Stimulated activated CD8-positive, alpha-beta memory T cell treated with anti-CD3 and anti-CD28 coated beads, Interleukin-7, amount 100 ng/mL, for 1 hour (primary cell): ENCODE data around the gene DLGAP1.

ENCODE experiments used
- DNase-seq, 2 donors: peaks; one replicate each; pipeline ENCODE4 v3.0.0-alpha.2; 2020; ENCODE audit warnings: low read depth in 2 of 2

The DLGAP1 gene

DNA sequence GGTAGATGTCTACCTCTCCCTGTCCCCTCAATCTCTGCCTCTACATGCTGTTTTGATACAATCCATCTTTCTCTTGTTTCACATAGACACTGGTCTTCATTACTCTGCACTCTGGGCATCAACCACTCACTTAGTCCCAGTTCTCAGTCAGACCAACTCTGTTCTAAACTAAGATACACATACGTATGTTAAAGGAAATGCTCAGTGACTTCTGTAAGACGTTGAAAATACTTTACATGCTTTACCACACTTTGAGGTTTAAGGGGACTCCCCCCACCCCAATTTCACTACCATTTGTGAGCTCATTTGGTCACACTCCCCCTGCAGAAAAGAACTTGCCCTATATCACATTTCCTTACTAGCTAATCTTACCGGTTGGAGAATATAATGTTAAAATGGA, 507.7 kb downstream of the DLGAP1 start:
- DNase-seq: no peak

DNA sequence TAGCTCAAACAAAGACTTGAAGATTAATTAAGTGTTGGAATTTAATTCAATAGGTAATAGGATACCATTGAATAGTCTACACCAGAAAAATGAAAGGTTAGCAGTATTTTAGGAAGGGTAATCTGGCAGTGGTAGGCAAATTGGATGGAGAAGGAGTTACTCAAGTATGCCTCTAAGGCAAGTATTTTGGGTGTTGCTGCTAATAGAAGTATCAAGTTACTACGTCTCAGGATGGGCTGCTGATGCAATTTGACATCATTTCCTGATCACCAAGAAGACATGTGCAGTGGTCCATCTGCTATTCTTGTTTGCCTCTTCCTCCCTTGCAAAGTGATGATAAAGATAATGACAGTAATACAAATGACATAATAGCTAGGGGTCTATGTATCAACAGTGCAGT, 519.8 kb downstream of the DLGAP1 start:
- no peak for DNase-seq

DNA sequence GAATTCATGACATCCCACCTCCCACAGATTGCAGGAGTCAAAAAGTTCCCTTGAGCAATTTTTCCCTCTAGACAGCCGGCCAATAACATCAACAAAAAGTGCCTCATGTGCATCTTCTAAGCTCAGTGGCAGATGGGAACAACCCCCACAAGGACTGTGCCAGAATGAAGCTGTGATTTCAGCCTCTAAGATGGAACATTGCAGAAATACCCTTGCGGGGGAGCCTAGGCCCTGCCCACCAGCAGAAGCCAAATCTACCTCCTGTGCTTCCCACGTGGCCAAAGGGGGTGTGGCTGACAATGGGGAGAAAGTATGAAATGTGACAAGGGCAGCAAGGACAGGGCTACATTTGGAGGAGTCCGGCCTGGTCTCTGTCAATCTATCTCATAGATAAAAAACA, 522.8 kb downstream of the DLGAP1 start:
- DNase-seq: no peak

DNA sequence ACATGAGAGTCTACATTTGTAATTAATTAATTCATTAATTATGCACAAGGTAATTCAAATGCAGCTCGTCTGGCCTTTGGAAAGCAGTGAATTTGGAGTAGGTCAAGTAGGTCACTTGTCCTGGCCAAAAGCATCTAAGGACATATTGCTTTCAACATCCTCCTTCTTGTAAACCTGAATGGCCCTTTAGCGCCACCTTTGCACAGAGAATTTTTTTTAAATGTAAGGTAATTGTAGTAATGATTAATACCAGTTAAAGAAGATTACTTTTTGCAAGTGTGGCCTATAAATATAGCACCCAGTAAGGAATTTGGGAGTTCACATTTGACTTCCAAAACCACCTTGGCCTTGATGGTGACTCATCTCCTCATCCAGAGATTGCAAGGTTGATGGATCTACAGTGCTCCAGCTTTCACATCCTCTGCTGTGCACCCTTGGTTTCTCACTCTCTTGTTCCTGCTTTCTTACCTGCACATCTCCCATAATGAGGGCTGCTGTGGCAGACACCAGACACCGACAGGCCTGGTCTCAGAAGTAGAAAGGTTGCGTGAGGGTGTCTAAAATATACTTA, 523.5 kb downstream of the DLGAP1 start:
- no peak for DNase-seq

DNA sequence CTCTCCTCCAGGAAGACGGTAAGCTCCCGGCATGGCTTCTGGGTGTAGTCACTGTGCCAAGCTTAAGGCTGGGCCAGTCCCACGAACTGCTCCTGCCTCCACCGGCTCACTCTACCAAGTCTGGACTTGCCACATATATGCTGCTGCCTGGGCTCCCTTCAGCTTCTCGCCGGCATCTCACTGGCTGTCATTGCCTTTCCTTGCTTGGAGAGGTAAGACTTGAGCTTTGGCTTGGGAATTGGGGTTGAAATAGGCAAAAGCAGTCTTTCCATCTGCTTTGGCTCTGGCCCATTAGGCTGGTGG, 524.1 kb downstream of the DLGAP1 start:
- DNase-seq: no peak

DNA sequence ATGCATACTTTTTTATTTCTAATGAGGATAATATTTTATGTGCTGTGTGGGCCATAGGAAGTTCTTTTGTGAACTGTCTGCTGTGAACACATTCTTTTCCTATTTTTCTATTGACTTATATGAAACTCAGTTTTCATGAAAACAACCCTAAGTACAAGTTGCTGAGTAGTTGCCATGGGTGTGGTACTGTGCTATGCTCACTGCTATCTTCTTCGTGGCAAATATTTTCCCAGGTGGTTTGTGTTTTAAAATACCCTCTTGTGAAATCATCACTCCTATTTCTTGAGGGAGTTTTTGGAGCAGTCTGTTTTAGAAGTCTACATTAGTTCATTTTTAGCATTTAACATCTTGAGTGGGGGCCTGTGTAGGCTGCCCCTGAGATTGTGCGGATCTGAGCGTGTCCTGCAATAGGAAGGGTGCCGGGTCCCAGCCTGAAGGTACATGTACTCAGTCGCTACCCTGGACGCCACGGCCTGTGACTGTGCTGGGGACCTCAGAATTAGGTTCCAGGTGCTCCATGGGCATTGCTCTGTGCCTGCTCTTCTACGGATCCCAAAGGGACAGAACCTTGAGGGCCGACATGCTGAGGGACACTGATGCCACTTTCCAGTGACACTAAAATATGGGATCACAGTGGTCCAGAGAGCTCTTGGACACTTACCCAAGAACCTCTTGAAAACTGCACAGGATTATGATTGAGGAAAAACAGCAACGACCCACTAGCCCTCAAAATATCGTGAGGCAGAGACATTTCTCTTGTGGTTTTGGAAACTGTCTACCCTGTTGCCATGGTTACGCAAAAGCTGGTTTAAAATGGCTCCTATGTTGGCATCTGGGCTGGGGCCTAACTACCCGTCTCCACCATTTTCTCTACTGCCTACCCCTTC, 524.7 kb downstream of the DLGAP1 start:
- DNase-seq: no peak

DNA sequence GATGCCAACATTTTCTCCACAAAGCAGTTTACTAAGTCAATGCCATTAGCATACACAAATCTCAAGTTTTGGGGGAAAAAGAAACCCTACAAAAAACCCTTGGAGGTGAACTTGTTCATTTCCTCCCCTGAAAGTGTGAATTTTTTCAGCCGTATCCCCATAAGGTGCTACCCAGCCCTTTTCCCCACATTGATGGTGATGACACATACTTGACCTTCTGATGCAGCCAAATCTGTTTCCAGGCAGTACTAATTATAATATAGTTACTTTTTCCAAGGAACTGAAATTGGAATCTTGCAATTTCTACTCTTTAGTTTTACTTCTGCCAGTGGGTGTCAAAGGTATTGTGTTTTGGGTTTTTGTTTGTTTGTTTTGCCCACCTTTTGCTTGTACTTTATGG, 530.7 kb downstream of the DLGAP1 start:
- DNase-seq: no peak

DNA sequence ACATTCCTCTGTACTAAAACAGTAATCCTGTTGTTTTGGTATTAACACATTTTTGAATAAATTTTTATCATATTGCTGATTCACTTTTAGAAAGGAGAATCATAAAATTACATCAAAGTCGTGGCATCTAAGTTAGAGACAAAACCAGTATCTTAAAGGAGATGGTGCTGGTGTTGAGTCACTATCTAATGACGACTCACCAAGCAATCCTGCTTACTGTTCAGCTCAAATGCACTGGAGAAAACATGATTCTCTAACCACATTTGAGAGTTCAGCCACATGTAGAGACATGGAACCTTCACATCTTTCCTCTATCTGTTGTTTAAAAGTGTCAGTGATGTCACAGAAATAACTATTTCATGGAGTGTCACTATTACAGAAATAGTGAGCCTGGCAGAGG, 531.4 kb downstream of the DLGAP1 start:
- DNase-seq: no peak

DNA sequence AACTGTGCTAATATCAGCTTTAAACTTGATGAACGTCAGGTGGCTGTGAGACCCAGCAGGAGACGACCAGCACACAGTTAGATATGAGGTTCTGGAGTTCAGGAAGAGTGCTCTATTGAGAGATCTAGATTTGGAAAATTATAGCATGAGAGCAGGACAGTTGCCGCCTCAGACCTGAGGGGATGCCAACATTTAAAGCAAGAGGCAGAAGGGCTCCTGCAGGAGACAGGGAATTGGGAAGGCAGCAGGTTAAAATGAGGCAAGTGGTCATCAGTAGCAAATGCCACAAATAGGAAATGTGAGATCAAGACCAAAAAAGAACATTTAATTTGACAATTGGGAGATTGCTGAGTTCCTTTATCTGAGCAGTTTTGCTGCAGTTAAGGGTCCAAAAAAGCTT, 533.3 kb downstream of the DLGAP1 start:
- no peak for DNase-seq

DNA sequence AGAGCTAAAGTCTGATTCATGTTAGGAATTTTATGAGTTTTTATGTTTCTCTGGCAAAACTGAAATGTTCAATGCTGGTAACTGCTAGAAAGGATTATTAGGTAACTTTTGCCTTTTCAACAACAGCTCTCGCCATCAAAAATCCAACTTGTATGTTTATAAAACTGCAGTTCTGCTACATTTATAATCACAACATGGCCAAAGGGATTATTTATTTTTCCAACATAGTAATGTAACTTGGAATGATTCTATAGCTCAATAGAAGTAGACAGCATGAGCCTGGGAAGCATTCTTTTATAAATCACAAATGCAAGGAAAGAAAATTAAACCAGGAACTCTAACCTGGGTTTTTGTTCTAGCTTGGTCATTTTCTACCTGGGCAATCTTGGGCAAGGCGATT, 534.3 kb downstream of the DLGAP1 start:
- no peak for DNase-seq

DNA sequence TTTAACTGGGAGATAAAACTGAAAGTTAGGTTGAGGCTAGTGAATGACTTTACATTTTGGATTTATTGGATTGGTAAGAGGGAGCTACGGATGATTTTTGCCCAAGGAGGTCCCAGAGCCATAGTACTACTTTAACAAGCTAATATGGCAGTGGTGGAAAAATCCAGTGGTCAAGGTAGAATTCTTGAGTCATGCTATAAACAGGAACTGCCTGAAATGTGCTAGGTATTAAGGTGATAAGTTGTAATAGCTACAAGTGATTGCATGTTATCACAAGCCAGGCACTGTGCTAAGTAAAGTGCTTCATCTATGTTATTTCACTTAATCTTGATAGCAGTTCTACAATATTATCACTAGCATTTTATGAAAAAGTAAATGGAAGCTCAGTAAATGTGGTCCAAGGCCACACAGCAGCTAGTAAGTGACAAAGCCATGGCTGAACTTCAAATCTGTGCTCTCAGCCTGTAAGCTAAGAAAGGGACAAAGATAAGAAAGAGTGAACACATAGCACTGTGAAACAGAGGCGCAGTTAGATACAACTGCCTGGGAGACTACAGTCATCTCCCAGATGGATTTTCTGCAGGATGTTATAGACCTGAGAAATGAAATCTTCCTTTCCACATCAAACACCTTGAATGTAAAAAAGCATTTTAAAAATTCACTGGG, 535.6 kb downstream of the DLGAP1 start:
- no peak for DNase-seq

DNA sequence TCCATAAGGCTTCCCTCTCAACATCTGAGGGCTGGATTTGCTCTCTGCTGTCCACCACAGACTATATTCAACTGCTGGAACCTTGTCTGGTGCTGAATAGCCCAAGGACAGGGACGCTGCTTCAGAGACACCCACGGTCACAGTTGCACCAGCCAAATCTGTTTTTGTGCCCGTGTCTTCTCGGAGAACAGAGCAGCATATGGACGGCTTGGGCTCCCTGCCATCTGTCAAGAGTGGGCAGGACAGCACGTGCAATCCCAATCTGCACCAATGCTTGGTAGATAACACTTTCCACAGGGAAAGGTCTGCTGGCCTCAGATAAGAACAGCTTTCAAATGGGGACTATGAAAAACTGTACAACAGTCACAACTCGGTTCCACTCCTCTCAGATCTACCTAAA, 539.0 kb downstream of the DLGAP1 start:
- DNase-seq: no peak

DNA sequence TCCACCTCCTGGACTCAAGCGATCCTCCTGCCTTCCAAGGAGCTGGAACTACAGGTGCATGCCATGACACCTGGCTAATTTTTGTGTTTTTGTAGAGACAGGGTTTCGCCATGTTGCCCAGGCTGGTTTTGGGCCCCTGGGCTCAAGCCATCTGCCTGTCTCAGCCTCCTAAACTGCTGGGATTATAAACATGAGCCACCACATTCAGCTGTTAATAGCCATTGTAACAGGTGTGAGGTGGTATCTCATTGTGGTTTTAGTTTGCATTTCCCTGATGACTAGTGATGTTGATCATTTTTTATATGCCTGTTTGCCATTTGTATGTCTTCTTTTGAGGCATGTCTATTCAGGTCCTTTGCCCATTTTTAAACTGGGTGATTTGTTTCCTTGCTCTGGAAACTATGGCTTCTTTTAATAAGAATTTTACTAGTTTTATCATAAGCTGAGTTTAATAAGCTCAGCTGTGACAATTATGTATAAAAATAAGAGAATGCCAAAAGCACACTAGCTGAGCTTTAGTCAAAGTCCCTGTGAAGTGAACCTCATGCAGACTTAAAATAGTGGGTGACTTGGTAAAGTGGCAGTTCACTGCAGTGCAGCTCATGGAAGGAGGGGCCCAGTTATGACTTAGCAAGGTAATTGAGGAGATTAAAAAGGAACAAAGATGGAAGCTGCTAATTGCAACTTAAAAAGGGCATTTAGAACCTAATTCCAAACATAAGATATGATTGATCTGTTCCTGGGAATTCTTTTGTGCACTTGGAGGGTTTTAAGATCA, 540.1 kb downstream of the DLGAP1 start:
- no peak for DNase-seq

DNA sequence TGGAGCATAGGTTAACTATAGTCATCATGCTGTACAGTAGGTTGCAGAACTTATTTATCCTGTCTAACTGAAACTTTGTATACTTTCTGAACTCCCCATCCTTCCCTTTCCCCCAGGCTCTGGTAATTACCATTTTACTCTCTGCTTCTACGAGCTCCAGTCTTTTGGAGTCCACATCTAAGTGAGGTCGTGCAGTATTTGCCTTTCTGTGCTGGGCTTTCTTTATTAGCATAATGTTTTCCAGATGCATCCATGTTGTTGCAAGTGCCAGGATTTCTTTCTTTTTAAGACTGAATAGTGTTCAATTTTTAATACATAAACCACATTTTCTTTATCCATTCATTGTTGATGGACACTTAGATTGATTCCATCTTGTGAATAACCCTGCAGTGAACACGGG, 541.0 kb downstream of the DLGAP1 start:
- no peak for DNase-seq

DNA sequence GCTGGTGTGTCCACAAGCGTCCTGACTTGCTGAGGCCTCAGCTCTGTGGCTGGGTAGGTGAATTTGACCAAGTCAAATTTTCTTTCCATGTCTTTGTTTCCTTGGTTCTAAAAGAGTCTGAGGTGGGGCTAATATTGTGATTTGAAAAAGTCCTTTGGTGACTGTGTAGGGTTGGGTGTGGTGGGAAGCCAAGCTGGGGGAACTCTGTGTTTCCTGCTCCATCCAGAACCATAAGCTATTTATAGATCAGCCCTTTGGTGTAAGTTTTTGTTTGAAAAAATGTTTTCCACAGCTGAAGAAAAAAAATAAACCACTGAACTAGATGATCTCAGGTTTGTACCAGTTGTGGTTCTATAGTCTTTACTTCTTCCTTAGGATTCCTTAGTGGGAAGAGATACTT, 542.4 kb downstream of the DLGAP1 start:
- DNase-seq: no peak

DNA sequence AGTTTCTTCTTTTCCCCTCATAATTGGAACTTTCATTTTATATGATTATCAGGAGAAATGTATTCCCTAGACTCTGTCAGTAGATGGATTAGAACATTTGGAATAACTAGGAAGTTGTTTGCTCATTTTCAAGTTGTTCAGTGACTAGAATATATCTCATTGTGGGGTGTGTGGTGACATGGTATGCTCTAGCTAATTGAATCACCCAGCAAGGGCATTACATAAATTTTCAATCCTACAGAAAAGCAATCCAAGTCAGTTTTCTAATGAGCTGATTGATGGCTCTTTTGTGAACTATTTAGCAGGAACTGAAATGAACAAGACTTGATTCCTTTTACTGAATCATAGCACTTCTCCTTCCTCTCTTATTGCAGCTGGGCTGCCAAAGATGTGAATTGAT, 543.7 kb downstream of the DLGAP1 start:
- DNase-seq: no peak

DNA sequence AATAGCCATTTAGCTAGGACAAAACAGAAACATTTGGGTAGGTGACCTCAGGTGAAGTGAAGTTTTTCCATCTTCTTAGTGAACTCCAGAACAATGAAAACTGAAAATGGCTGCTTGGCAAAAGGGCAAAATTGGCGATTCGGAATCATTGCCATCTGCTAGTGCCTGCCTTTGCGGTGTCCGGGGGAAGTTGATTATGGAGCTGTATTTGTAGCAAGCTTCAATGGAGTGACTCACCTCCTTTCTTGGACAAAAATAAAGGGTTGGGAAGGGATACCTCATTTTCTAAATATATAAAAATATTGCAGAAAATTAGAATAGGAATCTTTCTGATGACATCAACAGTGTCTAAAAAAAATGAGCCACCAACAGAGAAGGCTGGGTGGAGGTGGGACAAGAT, 544.6 kb downstream of the DLGAP1 start:
- DNase-seq: no peak

DNA sequence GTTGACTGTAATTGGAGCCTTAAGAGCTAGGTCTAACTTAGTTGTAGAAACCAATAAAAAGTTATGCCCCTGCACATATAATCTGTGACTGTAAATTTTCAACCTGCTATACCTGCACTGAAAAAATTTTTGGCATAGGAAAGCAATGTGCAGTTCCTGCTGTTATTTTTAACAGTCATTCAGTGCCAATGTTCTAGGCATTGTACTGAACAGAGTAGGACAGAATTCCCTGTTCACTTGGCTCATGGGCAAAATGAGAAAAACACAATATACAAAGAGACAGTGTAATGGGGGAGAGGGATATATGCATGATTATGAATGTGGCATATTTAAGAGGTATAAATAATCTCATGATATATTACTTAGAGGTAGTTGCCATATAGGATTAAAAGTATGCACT, 547.2 kb downstream of the DLGAP1 start:
- no peak for DNase-seq

DNA sequence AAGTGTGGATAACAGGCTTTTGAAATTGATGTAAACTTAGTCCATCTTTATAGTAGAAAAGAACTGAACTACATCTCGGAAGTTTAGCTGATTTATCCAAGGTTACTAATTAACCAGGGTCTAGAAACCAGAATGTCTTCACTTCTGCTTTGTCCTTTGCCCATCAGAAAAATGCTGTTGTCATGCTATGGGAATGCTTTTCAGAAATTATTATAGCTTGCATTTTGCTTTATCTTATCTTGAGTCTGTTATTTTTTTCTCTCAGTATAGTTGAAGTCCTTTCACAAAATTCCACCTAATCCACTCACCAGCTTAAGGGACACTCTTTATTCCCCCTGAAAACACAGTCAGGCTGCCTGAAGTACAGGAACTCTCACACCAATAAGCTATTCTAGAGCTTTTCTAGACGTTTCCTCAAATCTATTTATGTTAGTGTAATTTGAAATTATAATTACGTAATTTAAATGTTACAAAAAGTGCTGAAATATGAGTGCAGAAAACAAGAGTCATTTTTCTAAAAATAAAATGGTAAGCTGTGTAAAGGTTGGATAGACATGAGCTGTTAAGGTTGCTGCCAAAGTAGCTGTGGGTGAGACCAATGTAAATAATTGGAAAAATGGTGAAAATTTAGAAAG, 548.9 kb downstream of the DLGAP1 start:
- DNase-seq: no peak

DNA sequence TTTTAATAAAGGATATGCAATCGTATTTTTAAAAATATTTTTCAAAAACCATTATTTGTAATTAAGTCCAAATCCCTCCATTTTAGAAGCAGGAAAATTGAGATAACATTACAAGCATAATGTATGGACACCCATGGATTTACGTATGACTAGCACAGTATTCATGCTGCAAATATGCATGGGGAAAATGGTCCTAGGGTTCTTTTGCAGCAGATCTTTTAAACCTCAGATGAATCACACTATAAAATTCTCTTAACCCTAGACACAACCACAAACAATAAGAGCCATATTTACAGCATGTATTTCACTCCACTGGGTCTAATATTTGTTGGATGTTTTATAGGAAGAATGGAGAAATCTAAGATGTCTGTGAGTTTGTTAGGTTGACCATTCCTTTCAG, 551.8 kb downstream of the DLGAP1 start:
- DNase-seq: no peak

DNA sequence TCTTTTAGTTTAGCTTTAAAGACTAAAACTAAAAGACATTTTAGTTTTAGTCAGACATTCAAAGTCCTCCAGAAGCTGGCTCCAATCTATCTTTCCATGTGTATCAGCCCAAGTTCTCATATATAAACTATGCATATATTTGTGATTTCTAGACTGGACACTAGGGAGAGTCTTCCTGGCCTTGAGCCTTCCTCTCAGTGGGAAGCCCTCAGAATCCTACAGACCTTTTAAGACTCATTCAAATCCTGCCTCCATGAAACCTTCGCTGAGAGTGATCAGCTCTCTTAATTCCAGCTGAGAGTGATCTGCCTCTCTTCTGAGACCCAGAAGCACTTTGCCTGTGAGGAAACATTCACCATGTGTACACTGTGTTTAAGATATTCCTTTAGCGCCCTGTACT, 552.4 kb downstream of the DLGAP1 start:
- DNase-seq: no peak

DNA sequence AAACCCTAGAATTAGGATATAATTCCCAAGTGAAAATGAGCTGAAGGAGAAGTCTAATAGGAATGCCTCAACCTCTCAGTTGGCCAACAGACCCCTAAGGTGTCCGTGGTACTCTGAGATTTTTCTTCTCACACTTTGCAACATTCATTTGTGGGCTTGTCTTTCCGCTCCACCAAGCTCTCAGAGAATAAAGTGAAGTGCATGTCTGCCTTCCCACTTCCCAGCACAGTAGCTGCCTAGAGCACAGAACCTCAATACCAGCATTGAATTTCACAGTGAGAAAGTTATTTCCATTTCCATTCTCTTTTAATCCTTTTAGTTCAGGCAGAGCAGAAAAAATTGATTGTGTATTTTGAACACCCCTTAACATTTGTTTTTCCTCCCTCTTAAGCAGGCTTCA, 553.3 kb downstream of the DLGAP1 start:
- no peak for DNase-seq
